HepG2 (cell line): ENCODE results near the gene IFT57. TPM values are rescaled to one million over a fixed set of nuclear protein-coding genes. Genes with fewer than 3 reads are reported as not detected.

Source experiments
- ATAC-seq: fragments of 200-7000 bp; cut with Tn5 transposase; 3 replicates; pipeline ENCODE4 v1.9.1; 2020; ENCODE audit warnings: mild to moderate bottlenecking, moderate library complexity
- BruUV-seq: library from RNA; stranded (reverse); fragments of 400-500 nt; replicated peaks from 2 replicates; lab custom pipeline; 2021; lab: Mats Ljungman, UMichigan
- CTCF ChIA-PET: fragments of 300-600 bp; formaldehyde crosslinking; extraction: SDS; loops from one replicate; lab custom pipeline; 2021; ENCODE audit warnings: low total read pairs, inconsistent platforms, low intra/inter-chr PET ratio; lab: Yijun Ruan, JAX
- POLR2A ChIA-PET: fragments of 350-600 bp; sonication (Branson Sonifier 250); formaldehyde crosslinking; loops from one replicate; lab custom pipeline; 2020; ENCODE audit warnings: antibody characterized with exemption, inconsistent platforms; lab: Yijun Ruan, JAX
- DNase-seq: peaks from one replicate; pipeline ENCODE4 v3.0.0-alpha.2; 2015; ENCODE audit warnings: low spot score
- FAIRE-seq: peaks from 3 replicates; lab custom pipeline; 2011; peaks lifted over from hg19 to GRCh38; lab: Jason Lieb, UNC
- H2AFZ ChIP-seq: one replicate; pipeline ENCODE4 v1.6.1; 2011; ENCODE audit warnings: low read length, inconsistent platforms
- H3K27ac ChIP-seq: fragments of 300-600 bp; 3 replicates; pipeline ENCODE4 v1.8.0; 2011; ENCODE audit warnings: mixed run types, mild to moderate bottlenecking, mixed read lengths, low read length, inconsistent platforms; ENCODE audit not compliant: insufficient read depth; ENCODE audit errors: extremely low read length
- H3K27me3 ChIP-seq, 2 experiments: fragments of 200-600 bp in 1 of 2; 2 replicates in 1 of 2; 3 replicates in 1 of 2; pipeline versions ENCODE4 v1.6.0 to v1.8.0; 2011; ENCODE audit warnings: low read length in 2 of 2, mild to moderate bottlenecking in 2 of 2, moderate library complexity in 2 of 2, inconsistent platforms in 1 of 2; ENCODE audit not compliant: insufficient read depth in 2 of 2, control insufficient read depth in 1 of 2
- H3K36me3 ChIP-seq, 2 experiments: fragments of 200-600 bp in 1 of 2; replicated peaks in 1 of 2; 2 replicates in 1 of 2; 3 replicates in 1 of 2; pipeline versions ENCODE4 v1.5.1 to v1.8.0; 2011; ENCODE audit warnings: low read length in 2 of 2, inconsistent platforms in 1 of 2; ENCODE audit not compliant: insufficient read depth in 2 of 2, control insufficient read depth in 1 of 2
- H3K4me1 ChIP-seq: 2 replicates; pipeline ENCODE4 v1.5.1; 2012; ENCODE audit warnings: low read length, inconsistent platforms; ENCODE audit not compliant: insufficient read depth
- H3K4me2 ChIP-seq: 2 replicates; pipeline ENCODE4 v1.6.0; 2011; ENCODE audit warnings: low read depth, low read length, inconsistent platforms
- H3K4me3 ChIP-seq, 3 experiments: fragments of 200-600 bp in 1 of 3; sonication (generic), shearing (Covaris generic) in 1 of 3; replicated peaks in 1 of 3; 2 replicates each; pipeline ENCODE4 v1.5.1; 2011 to 2016; ENCODE audit warnings: low read length in 3 of 3, inconsistent platforms in 2 of 3, low read depth in 2 of 3, mild to moderate bottlenecking in 2 of 3, control low read depth in 1 of 3, mixed read lengths in 1 of 3; ENCODE audit not compliant: insufficient read depth in 1 of 3
- H3K79me2 ChIP-seq: one replicate; pipeline ENCODE4 v1.6.1; 2011; ENCODE audit warnings: low read length, inconsistent platforms; ENCODE audit not compliant: insufficient read depth
- H3K9ac ChIP-seq: 2 replicates; pipeline ENCODE4 v1.6.0; 2011; ENCODE audit warnings: mild to moderate bottlenecking, low read depth, low read length, inconsistent platforms; ENCODE audit not compliant: insufficient read depth
- H3K9me3 ChIP-seq: 2 replicates; pipeline ENCODE4 v1.5.1; 2012; ENCODE audit warnings: mild to moderate bottlenecking, low read length
- H4K20me1 ChIP-seq: 2 replicates; pipeline ENCODE4 v1.6.0; 2011; ENCODE audit warnings: inconsistent platforms, mild to moderate bottlenecking, low read length, moderate library complexity; ENCODE audit not compliant: insufficient read depth
- CHD4 ChIP-seq: fragments of 200-600 bp; sonication (generic); IDR thresholded peaks from 2 replicates; pipeline ENCODE4 v1.7.0; 2017; ENCODE audit warnings: mild to moderate bottlenecking, low read length, borderline replicate concordance
- GPN1 ChIP-seq: sonication (generic); formaldehyde crosslinking; IDR thresholded peaks from 2 replicates; pipeline ENCODE4 v1.5.1; 2020; ENCODE audit warnings: missing genetic modification reagents, borderline replicate concordance
- JUND ChIP-seq: sonication (generic); formaldehyde crosslinking; IDR thresholded peaks from 2 replicates; pipeline ENCODE4 v1.8.0; 2022; ENCODE audit warnings: mild to moderate bottlenecking, missing genetic modification reagents
- KLF11 ChIP-seq: IDR thresholded peaks from 2 replicates; pipeline ENCODE4 v1.6.1; 2016; ENCODE audit warnings: missing compliant biosample characterization
- MAFG ChIP-seq: sonication (generic); formaldehyde crosslinking; IDR thresholded peaks from 2 replicates; pipeline ENCODE4 v1.5.1; 2020; ENCODE audit warnings: mild to moderate bottlenecking, missing genetic modification reagents
- MEF2D ChIP-seq: sonication (generic); formaldehyde crosslinking; IDR thresholded peaks from 2 replicates; pipeline ENCODE4 v1.5.1; 2020; ENCODE audit warnings: mild to moderate bottlenecking, missing genetic modification reagents
- MTA3 ChIP-seq: sonication (generic); formaldehyde crosslinking; IDR thresholded peaks from 2 replicates; pipeline ENCODE4 v1.4.0; 2020; ENCODE audit warnings: missing genetic modification reagents
- U2AF2 ChIP-seq: fragments of 200-400 bp; formaldehyde crosslinking; IDR thresholded peaks from 2 replicates; pipeline ENCODE4 v1.6.1; 2017; ENCODE audit warnings: low read depth, mild to moderate bottlenecking, low read length
- ZFP36L1 ChIP-seq: sonication (generic); formaldehyde crosslinking; IDR thresholded peaks from 2 replicates; pipeline ENCODE4 v1.8.0; 2022; ENCODE audit warnings: mild to moderate bottlenecking, missing genetic modification reagents, moderate library complexity
- ZNF207 ChIP-seq: fragments of 450-650 bp; IDR thresholded peaks from 2 replicates; pipeline ENCODE4 v1.6.1; 2016; ENCODE audit warnings: antibody characterized with exemption, borderline replicate concordance
- ZNF256 ChIP-seq: sonication (generic); formaldehyde crosslinking; conservative IDR thresholded peaks from 2 replicates; pipeline ENCODE4 v1.4.0; 2020; ENCODE audit warnings: missing genetic modification reagents
- ZNF546 ChIP-seq: sonication (generic); formaldehyde crosslinking; conservative IDR thresholded peaks from 2 replicates; pipeline ENCODE4 v1.8.1; 2023; ENCODE audit warnings: mild to moderate bottlenecking, missing genetic modification reagents
- ZNF670 ChIP-seq: sonication (generic); formaldehyde crosslinking; IDR thresholded peaks from 2 replicates; pipeline ENCODE4 v1.8.0; 2022; ENCODE audit warnings: mild to moderate bottlenecking, missing genetic modification reagents, borderline replicate concordance
- WGBS: methylation state at CpG from one replicate; pipeline ENCODE4 v1.1.6; 2017; ENCODE audit warnings: low lambda C conversion rate; 5-methylcytosine and 5-hydroxymethylcytosine counted together
- in situ Hi-C: cut with HindIII; loops from 2 replicates; pipeline ENCODE4 v1.10.0; 2017; ENCODE audit warnings: low pct_unique_long_range_greater_than_20kb; ENCODE audit not compliant: extremely low pct_ligation_motif_present
- intact Hi-C: fragments of 100-400 bp; cut with micrococcal nuclease; formaldehyde crosslinking; loops from one replicate; pipeline ENCODE4 v1.10.0; 2022; ENCODE audit not compliant: unreplicated experiment
- polyA plus RNA-seq, 8 experiments: library from polyadenylated mRNA; depleted of rRNA in 3 of 8; stranded (reverse) in 7 of 8; unstranded in 1 of 8; fragments of >200 nt; fragmentation: Illumina TruSeq in 4 of 8; extraction: Trizol in 4 of 8; gene quantifications; 2 replicates each; pipeline versions ENCODE4 v1.2.1 to v1.2.3, GENCODE V29; 2011 to 2016; ENCODE audit warnings: low read depth in 4 of 8, missing spikeins in 1 of 8, mixed read lengths in 1 of 8; ENCODE audit not compliant: insufficient read depth in 1 of 8
- total RNA-seq, 5 experiments: library from RNA; depleted of rRNA; stranded (reverse); fragments of >200 nt; fragmentation: Illumina TruSeq; extraction: Trizol; gene quantifications; 2 replicates each; pipeline ENCODE4 v1.2.3, GENCODE V29; 2016; ENCODE audit warnings: low read depth in 1 of 5
- TF ChIP-seq, protein P1 (sequence below): sonication (generic); formaldehyde crosslinking; IDR thresholded peaks from 2 replicates; pipeline ENCODE4 v1.5.0; 2020; ENCODE audit warnings: missing genetic modification reagents
- TF ChIP-seq, protein P2 (sequence below): sonication (generic); formaldehyde crosslinking; conservative IDR thresholded peaks from 2 replicates; pipeline ENCODE4 v1.4.0; 2020; ENCODE audit warnings: missing genetic modification reagents
- TF ChIP-seq, protein P3 (sequence below): sonication (generic); formaldehyde crosslinking; IDR thresholded peaks from 2 replicates; pipeline ENCODE4 v1.4.0; 2020; ENCODE audit warnings: missing genetic modification reagents, borderline replicate concordance

Gene IFT57
- total and polyA plus RNA-seq, 2 of the 13 experiments (the other 11 are each of a cell fraction or from before 2014, with no cell fraction given), result 5.5 to 14.5 TPM

DNA sequence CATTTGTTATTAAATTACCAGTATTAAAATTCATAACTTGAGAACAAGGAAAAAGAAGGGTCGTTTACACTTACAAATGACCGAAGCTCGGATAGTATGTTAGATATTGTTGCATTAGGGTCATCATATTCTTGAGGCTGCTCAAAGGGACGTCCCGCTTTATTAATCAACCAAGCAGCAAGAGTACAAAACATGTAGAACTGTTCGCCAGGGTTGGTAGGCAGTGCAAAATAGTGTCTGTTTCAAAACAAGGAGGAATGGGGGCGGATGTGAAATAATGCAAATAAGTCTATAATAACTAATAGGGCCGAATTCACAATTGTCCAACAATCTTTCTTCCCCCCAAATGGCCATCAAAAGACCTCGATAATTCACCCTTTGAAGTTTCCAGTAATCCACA, 2.9 kb downstream of the IFT57 start:
- Histone ChIP-seq H3K79me2 (no peaks in the 10 kb centered on the region), H3K4me1 (peaks cover 23% of the 10 kb centered on the region), H4K20me1 (no peaks in the 10 kb centered on the region), H3K9ac (no peak overlapping the region), H3K9me3 (no peaks in the 10 kb centered on the region), H3K27ac (no peak overlapping the region), H3K4me3 (no peak overlapping the region), H2AFZ (no peak overlapping the region), H3K36me3 (no peaks in the 10 kb centered on the region), H3K4me2 (no peak overlapping the region), H3K27me3 (no peaks in the 10 kb centered on the region; a peak in 1 of 5 replicates)
- intact Hi-C loops (no loop called here), in situ Hi-C loops (no loop called here)
- POLR2A ChIA-PET, result no interaction called here
- ATAC-seq, result no peak
- no TSS peak for BruUV-seq
- 88% methylated on average over 9 of the region's 9 CpGs for WGBS
- FAIRE-seq, result no peak
- TF ChIP-seq ZFP36L1, result no peak
- no peak for TF ChIP-seq GPN1
- no peak for TF ChIP-seq MAFG (CRISPR knock-in tag)
- TF ChIP-seq MEF2D (CRISPR knock-in tag), result no peak
- TF ChIP-seq ZNF670 (CRISPR knock-in tag), result no peak
- TF ChIP-seq CHD4, result no peak
- no peak for TF ChIP-seq ZNF207
- no peak for TF ChIP-seq JUND
- TF ChIP-seq, protein P1, sequence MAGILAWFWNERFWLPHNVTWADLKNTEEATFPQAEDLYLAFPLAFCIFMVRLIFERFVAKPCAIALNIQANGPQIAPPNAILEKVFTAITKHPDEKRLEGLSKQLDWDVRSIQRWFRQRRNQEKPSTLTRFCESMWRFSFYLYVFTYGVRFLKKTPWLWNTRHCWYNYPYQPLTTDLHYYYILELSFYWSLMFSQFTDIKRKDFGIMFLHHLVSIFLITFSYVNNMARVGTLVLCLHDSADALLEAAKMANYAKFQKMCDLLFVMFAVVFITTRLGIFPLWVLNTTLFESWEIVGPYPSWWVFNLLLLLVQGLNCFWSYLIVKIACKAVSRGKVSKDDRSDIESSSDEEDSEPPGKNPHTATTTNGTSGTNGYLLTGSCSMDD (CRISPR knock-in tag), result no peak
- no peak for TF ChIP-seq MTA3 (CRISPR knock-in tag)
- no peak for DNase-seq
- CTCF ChIA-PET, result no interaction called here

DNA sequence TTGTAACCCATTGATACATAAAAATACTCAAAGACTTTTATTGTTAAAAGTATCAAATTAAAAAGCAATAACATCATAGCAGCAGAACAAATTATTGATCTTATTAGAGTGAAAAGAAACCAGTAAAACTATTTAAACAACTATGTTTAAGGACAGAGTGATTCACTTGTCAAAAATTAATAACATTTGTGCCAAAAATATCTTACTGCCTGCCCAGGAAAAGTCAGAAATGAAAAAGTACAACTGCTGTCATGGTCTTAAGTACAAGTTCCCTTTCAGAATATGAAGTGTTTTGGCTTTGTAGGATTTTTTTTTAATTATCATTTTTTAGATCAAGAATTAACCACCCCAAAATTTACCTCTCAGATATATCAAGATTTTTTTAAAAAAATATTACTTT, 3.4 kb downstream of the IFT57 start:
- no peak for DNase-seq
- H3K4me1 ChIP-seq, result peaks cover 23% of the 10 kb centered on the region
- no peak overlapping the region for H3K27ac ChIP-seq
- ChIA-PET CTCF (no interaction called here), POLR2A (no interaction called here)
- H3K4me3 ChIP-seq, result no peak overlapping the region
- H2AFZ ChIP-seq, result no peak overlapping the region
- no TSS peak for BruUV-seq
- intact Hi-C loops (no loop called here), in situ Hi-C loops (no loop called here)
- ATAC-seq, result no peak
- H3K27me3 ChIP-seq, result no peaks in the 10 kb centered on the region; a peak in 1 of 5 replicates
- H3K36me3 ChIP-seq, result no peaks in the 10 kb centered on the region
- no peak overlapping the region for H3K4me2 ChIP-seq
- H4K20me1 ChIP-seq, result no peaks in the 10 kb centered on the region
- no peak overlapping the region for H3K9ac ChIP-seq
- no peaks in the 10 kb centered on the region for H3K79me2 ChIP-seq
- H3K9me3 ChIP-seq, result no peaks in the 10 kb centered on the region
- FAIRE-seq, result no peak
- TF ChIP-seq KLF11 (CRISPR knock-in tag) (no peak), ZNF256 (CRISPR knock-in tag) (no peak), U2AF2 (no peak), ZNF546 (CRISPR knock-in tag) (no peak)
- TF ChIP-seq, protein P2, sequence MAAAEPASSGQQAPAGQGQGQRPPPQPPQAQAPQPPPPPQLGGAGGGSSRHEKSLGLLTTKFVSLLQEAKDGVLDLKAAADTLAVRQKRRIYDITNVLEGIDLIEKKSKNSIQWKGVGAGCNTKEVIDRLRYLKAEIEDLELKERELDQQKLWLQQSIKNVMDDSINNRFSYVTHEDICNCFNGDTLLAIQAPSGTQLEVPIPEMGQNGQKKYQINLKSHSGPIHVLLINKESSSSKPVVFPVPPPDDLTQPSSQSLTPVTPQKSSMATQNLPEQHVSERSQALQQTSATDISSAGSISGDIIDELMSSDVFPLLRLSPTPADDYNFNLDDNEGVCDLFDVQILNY (CRISPR knock-in tag), result no peak
- TF ChIP-seq, protein P3, sequence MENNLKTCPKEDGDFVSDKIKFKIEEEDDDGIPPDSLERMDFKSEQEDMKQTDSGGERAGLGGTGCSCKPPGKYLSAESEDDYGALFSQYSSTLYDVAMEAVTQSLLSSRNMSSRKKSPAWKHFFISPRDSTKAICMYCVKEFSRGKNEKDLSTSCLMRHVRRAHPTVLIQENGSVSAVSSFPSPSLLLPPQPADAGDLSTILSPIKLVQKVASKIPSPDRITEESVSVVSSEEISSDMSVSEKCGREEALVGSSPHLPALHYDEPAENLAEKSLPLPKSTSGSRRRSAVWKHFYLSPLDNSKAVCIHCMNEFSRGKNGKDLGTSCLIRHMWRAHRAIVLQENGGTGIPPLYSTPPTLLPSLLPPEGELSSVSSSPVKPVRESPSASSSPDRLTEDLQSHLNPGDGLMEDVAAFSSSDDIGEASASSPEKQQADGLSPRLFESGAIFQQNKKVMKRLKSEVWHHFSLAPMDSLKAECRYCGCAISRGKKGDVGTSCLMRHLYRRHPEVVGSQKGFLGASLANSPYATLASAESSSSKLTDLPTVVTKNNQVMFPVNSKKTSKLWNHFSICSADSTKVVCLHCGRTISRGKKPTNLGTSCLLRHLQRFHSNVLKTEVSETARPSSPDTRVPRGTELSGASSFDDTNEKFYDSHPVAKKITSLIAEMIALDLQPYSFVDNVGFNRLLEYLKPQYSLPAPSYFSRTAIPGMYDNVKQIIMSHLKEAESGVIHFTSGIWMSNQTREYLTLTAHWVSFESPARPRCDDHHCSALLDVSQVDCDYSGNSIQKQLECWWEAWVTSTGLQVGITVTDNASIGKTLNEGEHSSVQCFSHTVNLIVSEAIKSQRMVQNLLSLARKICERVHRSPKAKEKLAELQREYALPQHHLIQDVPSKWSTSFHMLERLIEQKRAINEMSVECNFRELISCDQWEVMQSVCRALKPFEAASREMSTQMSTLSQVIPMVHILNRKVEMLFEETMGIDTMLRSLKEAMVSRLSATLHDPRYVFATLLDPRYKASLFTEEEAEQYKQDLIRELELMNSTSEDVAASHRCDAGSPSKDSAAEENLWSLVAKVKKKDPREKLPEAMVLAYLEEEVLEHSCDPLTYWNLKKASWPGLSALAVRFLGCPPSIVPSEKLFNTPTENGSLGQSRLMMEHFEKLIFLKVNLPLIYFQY (CRISPR knock-in tag), result no peak
